ENCODE data around the gene TBX18.

- no peak for TF ChIP-seq CTCF (IDR thresholded peaks at IDR 0.05)
- no peak for TF ChIP-seq POLR2A (IDR thresholded peaks at IDR 0.05)
Observed at GRCh38 chr6:84764332-84765049, at the start of gene TBX18.

Data from adrenal gland (tissue), 5 donors.